ENCODE data around the gene ACAD10.

- TF ChIP-seq CTCF (IDR thresholded peaks at IDR 0.05), result no peak
- TF ChIP-seq POLR2A (IDR thresholded peaks at IDR 0.05), result no peak
Measured at GRCh38 chr12:111764120-111764821, 78.4 kb downstream of the ACAD10 start.

All from Peyer's patch (tissue), 4 donors.